Calu3 (cell line): ENCODE results near the gene NFE2L1. TPM values are rescaled to one million over a fixed set of nuclear protein-coding genes. Genes with fewer than 3 reads are reported as not detected.
"Not testable (repeated sequence)": the region's sequence is repeated elsewhere in the genome, so short reads cannot be mapped to it uniquely, and the experiment has no call there.

Experiments
- BruUV-seq: library from RNA; stranded (reverse); fragments of 400-500 nt; replicated peaks from 2 replicates; lab custom pipeline; 2021; lab: Mats Ljungman, UMichigan
- CTCF ChIA-PET: fragments of 300-600 bp; sonication (Branson Sonifier 250); formaldehyde crosslinking; loops from one replicate; lab custom pipeline; 2022; ENCODE audit warnings: antibody characterized with exemption; lab: Charles Lee
- DNase-seq: peaks from one replicate; pipeline ENCODE4 v3.0.0; 2022
- H3K27ac Mint-ChIP-seq: one replicate; pipeline ENCODE4 v1.8.0; 2022; ENCODE audit warnings: mixed read lengths; ENCODE audit not compliant: unreplicated experiment
- H3K27me3 Mint-ChIP-seq: one replicate; pipeline ENCODE4 v1.8.0; 2022; ENCODE audit warnings: mixed read lengths; ENCODE audit not compliant: unreplicated experiment
- H3K36me3 Mint-ChIP-seq: one replicate; pipeline ENCODE4 v1.8.0; 2022; ENCODE audit warnings: mild to moderate bottlenecking, moderate library complexity, mixed read lengths; ENCODE audit not compliant: insufficient read depth, unreplicated experiment
- H3K4me1 Mint-ChIP-seq: one replicate; pipeline ENCODE4 v1.8.0; 2022; ENCODE audit warnings: mild to moderate bottlenecking, low read depth, mixed read lengths; ENCODE audit not compliant: unreplicated experiment
- H3K4me3 Mint-ChIP-seq: one replicate; pipeline ENCODE4 v1.8.0; 2022; ENCODE audit warnings: mild to moderate bottlenecking, low read depth, moderate library complexity, mixed read lengths; ENCODE audit not compliant: unreplicated experiment
- H3K9me3 Mint-ChIP-seq: one replicate; pipeline ENCODE4 v1.8.0; 2022; ENCODE audit warnings: low read depth, mixed read lengths; ENCODE audit not compliant: unreplicated experiment
- intact Hi-C: fragments of 100-400 bp; cut with micrococcal nuclease; formaldehyde crosslinking; loops from one replicate; pipeline ENCODE4 v1.10.0; 2022; ENCODE audit not compliant: unreplicated experiment
- total RNA-seq: library from RNA; stranded (reverse); gene quantifications from 2 replicates; pipeline ENCODE4 v1.2.3, GENCODE V29; 2022
- TF ChIP-seq, protein P1 (sequence below): fragments of 200-600 bp; IDR thresholded peaks from one replicate; pipeline ENCODE4 v1.8.0; 2022; ENCODE audit warnings: antibody characterized with exemption; ENCODE audit not compliant: unreplicated experiment

NFE2L1 gene
- total RNA-seq, 1 experiment from 2014 or later = 247 TPM

DNA sequence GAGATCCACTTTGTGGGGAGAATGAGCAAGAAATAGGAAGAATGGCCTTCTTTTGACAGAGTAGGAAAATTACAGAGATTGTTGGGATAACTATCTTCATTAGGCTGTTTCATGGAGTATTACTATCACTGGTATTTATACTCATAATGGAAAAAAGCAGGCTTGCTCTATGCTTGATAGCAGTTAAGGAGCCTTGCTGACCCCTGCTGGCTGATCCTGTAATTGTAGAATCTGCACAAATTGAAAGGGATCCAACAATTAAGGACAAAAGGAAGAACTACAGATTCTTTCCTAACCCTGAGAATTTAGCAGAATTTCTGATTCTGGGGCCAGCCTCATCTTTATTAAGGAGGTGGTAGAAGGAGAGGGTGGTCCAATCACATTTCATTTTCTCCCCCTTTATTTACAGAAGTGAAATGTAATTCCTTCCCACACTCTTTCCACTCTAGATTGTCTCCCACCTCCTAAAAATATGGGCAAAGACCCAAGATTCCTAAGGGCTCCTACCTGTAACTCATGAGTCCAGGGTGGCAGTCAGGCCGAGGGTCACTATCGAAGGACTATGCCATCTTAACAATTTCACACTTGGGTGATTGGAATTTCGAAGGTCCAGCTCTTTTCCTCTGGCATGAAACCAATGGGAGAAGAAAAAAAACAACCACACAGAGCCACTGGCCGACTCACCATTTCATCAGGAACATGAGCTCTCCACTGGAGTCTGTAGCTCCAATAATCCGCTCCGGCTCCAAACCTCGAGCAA, 26.3 kb downstream of the NFE2L1 start:
- Mint-ChIP-seq H3K27me3 (no peaks in the 10 kb centered on the region), H3K27ac (peak overlapping the region; percentile 21), H3K9me3 (no peaks in the 10 kb centered on the region), H3K4me1 (no peaks in the 10 kb centered on the region), H3K36me3 (peaks cover 82% of the 10 kb centered on the region), H3K4me3 (no peak overlapping the region)
- TF ChIP-seq, protein P1, sequence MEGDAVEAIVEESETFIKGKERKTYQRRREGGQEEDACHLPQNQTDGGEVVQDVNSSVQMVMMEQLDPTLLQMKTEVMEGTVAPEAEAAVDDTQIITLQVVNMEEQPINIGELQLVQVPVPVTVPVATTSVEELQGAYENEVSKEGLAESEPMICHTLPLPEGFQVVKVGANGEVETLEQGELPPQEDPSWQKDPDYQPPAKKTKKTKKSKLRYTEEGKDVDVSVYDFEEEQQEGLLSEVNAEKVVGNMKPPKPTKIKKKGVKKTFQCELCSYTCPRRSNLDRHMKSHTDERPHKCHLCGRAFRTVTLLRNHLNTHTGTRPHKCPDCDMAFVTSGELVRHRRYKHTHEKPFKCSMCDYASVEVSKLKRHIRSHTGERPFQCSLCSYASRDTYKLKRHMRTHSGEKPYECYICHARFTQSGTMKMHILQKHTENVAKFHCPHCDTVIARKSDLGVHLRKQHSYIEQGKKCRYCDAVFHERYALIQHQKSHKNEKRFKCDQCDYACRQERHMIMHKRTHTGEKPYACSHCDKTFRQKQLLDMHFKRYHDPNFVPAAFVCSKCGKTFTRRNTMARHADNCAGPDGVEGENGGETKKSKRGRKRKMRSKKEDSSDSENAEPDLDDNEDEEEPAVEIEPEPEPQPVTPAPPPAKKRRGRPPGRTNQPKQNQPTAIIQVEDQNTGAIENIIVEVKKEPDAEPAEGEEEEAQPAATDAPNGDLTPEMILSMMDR = peak; percentile 83
- CTCF ChIA-PET = interaction anchor here (0.7 to 3.3 kb wide), 6 partner anchors 8 to 72 kb away, joined by 3 to 25 read pairs (median 4); no protein-coding TSS in a partner anchor
- BruUV-seq = no TSS peak
- DNase-seq = peak; percentile 87
- intact Hi-C loops = loop anchor here (1.0 kb wide), 1 partner anchor 48 kb away; no protein-coding TSS in a partner anchor

DNA sequence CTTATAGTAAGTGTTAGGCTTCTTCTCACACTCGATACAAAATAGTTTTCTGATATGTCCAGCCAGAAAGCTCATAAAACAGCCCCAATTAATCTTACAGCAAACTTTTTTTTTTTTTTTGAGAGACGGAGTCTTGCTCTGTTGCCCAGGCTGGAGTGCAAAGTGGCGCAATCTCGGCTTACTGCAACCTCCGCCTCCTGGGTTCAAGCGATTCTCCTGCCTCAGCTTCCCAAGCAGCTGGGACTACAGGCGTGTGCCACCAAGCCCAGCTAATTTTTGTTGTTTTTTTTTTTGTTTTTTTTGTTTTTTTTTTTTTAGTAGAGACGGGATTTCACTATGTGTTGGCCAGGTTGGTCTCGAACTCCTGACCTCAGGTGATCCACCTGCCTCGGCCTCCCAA, 29.0 kb downstream of the NFE2L1 start:
- H3K4me1 Mint-ChIP-seq, H3K27me3 Mint-ChIP-seq, DNase-seq, H3K9me3 Mint-ChIP-seq, H3K4me3 Mint-ChIP-seq, BruUV-seq, intact Hi-C loops: not testable (repeated sequence)
- H3K27ac Mint-ChIP-seq = peak overlapping the region; percentile 17
- CTCF ChIA-PET = interaction anchor here (0.7 to 0.9 kb wide), 3 partner anchors 10 to 52 kb away, joined by 3 to 4 read pairs (median 4); no protein-coding TSS in a partner anchor
- H3K36me3 Mint-ChIP-seq = peaks cover 55% of the 10 kb centered on the region

DNA sequence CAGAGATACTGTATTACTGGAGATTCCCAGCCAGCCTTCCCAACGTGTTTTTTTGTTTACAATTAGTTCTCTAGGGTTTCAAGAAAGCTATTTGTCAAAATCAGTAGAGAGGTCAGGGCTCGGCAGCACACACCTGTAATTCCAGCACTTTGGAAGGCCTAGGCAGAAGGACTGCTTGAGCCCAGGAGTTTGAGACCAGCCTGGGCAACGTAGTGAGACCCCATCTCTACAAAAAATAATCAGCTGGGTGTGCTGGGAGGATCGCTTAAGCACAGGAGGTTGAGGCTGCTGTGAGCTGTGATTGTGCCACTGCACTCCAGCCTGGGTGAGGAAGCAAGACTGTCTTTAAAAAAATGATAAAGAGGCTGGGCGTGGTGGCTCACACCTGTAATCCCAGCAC, 33.7 kb downstream of the NFE2L1 start:
- BruUV-seq = no TSS peak
- H3K9me3 Mint-ChIP-seq = no peaks in the 10 kb centered on the region
- H3K27me3 Mint-ChIP-seq = no peaks in the 10 kb centered on the region
- peaks cover 9% of the 10 kb centered on the region for H3K4me1 Mint-ChIP-seq
- H3K27ac Mint-ChIP-seq = no peak overlapping the region
- TF ChIP-seq, protein P1 = no peak
- H3K36me3 Mint-ChIP-seq = peaks cover 15% of the 10 kb centered on the region
- intact Hi-C loops = no loop called here
- no peak for DNase-seq
- H3K4me3 Mint-ChIP-seq = no peak overlapping the region
- CTCF ChIA-PET = interaction anchor here (1.1 to 1.4 kb wide), 2 partner anchors 18 to 56 kb away, joined by 4 to 6 read pairs; no protein-coding TSS in a partner anchor

DNA sequence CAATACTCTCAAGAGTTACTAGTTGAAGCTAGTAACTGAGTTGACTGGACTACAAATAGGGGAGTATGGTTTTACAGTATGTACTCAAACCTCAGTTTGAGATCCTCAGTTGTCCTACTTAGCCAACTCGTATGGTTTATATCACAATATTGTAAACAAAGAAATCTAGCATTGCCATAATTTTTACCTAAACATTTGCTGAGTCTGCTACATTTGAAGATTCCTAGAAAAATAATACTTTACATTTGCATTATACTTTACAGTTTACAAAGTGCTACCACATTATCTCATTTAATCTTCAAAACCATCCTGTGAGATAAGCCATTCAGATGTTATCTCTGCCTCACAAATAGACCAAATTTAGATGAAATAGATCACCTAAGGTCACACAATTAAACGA, 36.8 kb downstream of the NFE2L1 start:
- BruUV-seq = no TSS peak
- intact Hi-C loops = no loop called here
- CTCF ChIA-PET = interaction anchor here (0.6 to 2.1 kb wide), 3 partner anchors 12 to 49 kb away, joined by 3 to 8 read pairs (median 4); no protein-coding TSS in a partner anchor
- no peak for DNase-seq
- TF ChIP-seq, protein P1 = no peak
- H3K27ac Mint-ChIP-seq = no peak overlapping the region
- peaks cover 12% of the 10 kb centered on the region for H3K36me3 Mint-ChIP-seq
- peaks cover 9% of the 10 kb centered on the region for H3K4me1 Mint-ChIP-seq
- no peak overlapping the region for H3K4me3 Mint-ChIP-seq
- no peaks in the 10 kb centered on the region for H3K9me3 Mint-ChIP-seq
- no peaks in the 10 kb centered on the region for H3K27me3 Mint-ChIP-seq
